Neutrophil (primary cell): ENCODE measurements around the gene TPX2.

ENCODE experiments used
- H3K27ac ChIP-seq: fragments of 200-600 bp; sonication (generic); 2 replicates; pipeline ENCODE4 v1.5.1; 2016; ENCODE audit warnings: mild to moderate bottlenecking, moderate library complexity
- H3K27me3 ChIP-seq: fragments of 200-600 bp; sonication (generic); 2 replicates; pipeline ENCODE4 v1.6.0; 2016; ENCODE audit warnings: mild to moderate bottlenecking
- H3K36me3 ChIP-seq: fragments of 200-600 bp; sonication (generic); 2 replicates; pipeline ENCODE4 v1.5.1; 2017
- H3K4me1 ChIP-seq, 2 experiments: fragments of 200-600 bp in 1 of 2; sonication (generic) in 1 of 2; 1 replicate in 1 of 2; 2 replicates in 1 of 2; pipeline versions ENCODE4 v1.5.1 to v1.6.1; 2013 to 2016; ENCODE audit warnings: low read depth in 1 of 2, low read length in 1 of 2, mild to moderate bottlenecking in 1 of 2, moderate library complexity in 1 of 2; ENCODE audit not compliant: control insufficient read depth in 1 of 2, insufficient read depth in 1 of 2
- H3K4me3 ChIP-seq, 2 experiments: fragments of 200-600 bp in 1 of 2; sonication (generic) in 1 of 2; 1 replicate in 1 of 2; 2 replicates in 1 of 2; pipeline ENCODE4 v1.5.1; 2013 to 2016; ENCODE audit warnings: low read depth in 1 of 2, low read length in 1 of 2, mild to moderate bottlenecking in 1 of 2, moderate library complexity in 1 of 2
- H3K9me3 ChIP-seq: fragments of 200-600 bp; sonication (generic); 2 replicates; pipeline ENCODE4 v1.5.1; 2016
- TF ChIP-seq, protein P1 (sequence below): fragments of 200-600 bp; sonication (generic); IDR thresholded peaks from 2 replicates; pipeline ENCODE4 v1.5.1; 2016; ENCODE audit warnings: antibody characterized with exemption

The TPX2 gene

GRCh38 chr20:31738729-31739549 lies at the start of gene TPX2:
TPX2 (plus strand) TSS chr20:31739290; CDS start chr20:31757477, 18,187 bp downstream.
- peak within 1 kb of the TSS; percentile 88 to 89 for H3K4me3 ChIP-seq
- no peaks in the 10 kb centered on the region for H3K27me3 ChIP-seq
- no peaks in the 10 kb centered on the region for H3K36me3 ChIP-seq
- TF ChIP-seq, protein P1, sequence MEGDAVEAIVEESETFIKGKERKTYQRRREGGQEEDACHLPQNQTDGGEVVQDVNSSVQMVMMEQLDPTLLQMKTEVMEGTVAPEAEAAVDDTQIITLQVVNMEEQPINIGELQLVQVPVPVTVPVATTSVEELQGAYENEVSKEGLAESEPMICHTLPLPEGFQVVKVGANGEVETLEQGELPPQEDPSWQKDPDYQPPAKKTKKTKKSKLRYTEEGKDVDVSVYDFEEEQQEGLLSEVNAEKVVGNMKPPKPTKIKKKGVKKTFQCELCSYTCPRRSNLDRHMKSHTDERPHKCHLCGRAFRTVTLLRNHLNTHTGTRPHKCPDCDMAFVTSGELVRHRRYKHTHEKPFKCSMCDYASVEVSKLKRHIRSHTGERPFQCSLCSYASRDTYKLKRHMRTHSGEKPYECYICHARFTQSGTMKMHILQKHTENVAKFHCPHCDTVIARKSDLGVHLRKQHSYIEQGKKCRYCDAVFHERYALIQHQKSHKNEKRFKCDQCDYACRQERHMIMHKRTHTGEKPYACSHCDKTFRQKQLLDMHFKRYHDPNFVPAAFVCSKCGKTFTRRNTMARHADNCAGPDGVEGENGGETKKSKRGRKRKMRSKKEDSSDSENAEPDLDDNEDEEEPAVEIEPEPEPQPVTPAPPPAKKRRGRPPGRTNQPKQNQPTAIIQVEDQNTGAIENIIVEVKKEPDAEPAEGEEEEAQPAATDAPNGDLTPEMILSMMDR, result peak; percentile 32
- H3K4me1 ChIP-seq, result peaks cover 36 to 37% of the 10 kb centered on the region in 2 experiments
- no peaks in the 10 kb centered on the region for H3K9me3 ChIP-seq
- peak within 1 kb of the TSS; percentile 62 for H3K27ac ChIP-seq

DNA sequence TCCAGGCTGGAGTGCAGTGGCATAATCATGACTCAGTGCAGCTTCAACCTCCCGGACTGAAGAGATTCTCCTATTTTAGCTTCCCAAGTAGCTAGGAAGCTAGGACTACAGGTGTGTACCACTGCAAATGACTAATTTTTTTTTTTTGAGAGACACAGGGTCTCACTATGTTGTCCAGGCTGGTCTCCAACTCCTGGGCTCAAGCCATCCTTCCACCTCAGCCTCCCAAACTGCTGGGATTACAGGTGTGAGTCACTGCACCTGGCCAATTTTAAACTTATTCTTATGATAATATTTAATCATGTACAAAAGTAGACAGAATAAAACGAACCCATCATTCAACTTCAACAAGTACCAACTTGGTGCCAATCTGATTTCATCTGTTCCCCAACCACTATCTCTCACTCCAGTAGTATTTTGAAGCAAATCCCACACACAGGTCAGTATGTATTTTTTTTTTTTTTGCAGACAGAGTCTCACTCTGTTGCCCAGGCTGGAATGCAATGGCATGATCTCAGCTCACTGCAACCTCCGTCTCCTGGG lies 48.9 kb upstream of the TPX2 start:
- H3K4me3 ChIP-seq, result no peak overlapping the region
- TF ChIP-seq, protein P1, result no peak
- H3K27me3 ChIP-seq, result no peaks in the 10 kb centered on the region
- peaks cover 14% of the 10 kb centered on the region for H3K36me3 ChIP-seq
- H3K4me1 ChIP-seq, result peaks cover 9 to 12% of the 10 kb centered on the region in 2 experiments
- H3K27ac ChIP-seq, result no peak overlapping the region
- no peaks in the 10 kb centered on the region for H3K9me3 ChIP-seq

GRCh38 chr20:31691646-31692275 lies 47.3 kb upstream of the TPX2 start:
- TF ChIP-seq, protein P1, result no peak
- H3K27ac ChIP-seq, result peak overlapping the region; percentile 17
- peaks cover 1 to 3% of the 10 kb centered on the region in 2 experiments for H3K4me1 ChIP-seq
- no peaks in the 10 kb centered on the region for H3K27me3 ChIP-seq
- H3K9me3 ChIP-seq, result no peaks in the 10 kb centered on the region
- H3K4me3 ChIP-seq, result no peak overlapping the region
- H3K36me3 ChIP-seq, result peaks cover 23% of the 10 kb centered on the region

- TF ChIP-seq, protein P1, result no peak
Observed at GRCh38 chr20:31693402-31693801, 45.7 kb upstream of the TPX2 start.

GRCh38 chr20:31693987-31694661 lies 45.0 kb upstream of the TPX2 start:
- H3K27ac ChIP-seq, result no peak overlapping the region
- H3K4me3 ChIP-seq, result no peak overlapping the region
- TF ChIP-seq, protein P1, result no peak
- no peaks in the 10 kb centered on the region for H3K27me3 ChIP-seq
- H3K36me3 ChIP-seq, result peaks cover 23% of the 10 kb centered on the region
- H3K9me3 ChIP-seq, result no peaks in the 10 kb centered on the region
- H3K4me1 ChIP-seq, result peaks cover 2 to 3% of the 10 kb centered on the region in 2 experiments

More at GRCh38 chr20:31693402-31693801, 45.7 kb upstream of the TPX2 start:
- Histone ChIP-seq H3K4me1 (no peaks in the 10 kb centered on the region), H3K36me3 (peaks cover 23% of the 10 kb centered on the region), H3K9me3 (no peaks in the 10 kb centered on the region), H3K27ac (no peak overlapping the region), H3K27me3 (no peaks in the 10 kb centered on the region), H3K4me3 (no peak overlapping the region)
